IPS-18a (cell line): ENCODE measurements around the gene FUBP3.

Experiments
- H3K27ac ChIP-seq: one replicate; pipeline ENCODE4 v1.5.1; 2013; ENCODE audit warnings: low read length
- H3K27me3 ChIP-seq: one replicate; pipeline ENCODE4 v1.6.1; 2013; ENCODE audit warnings: mild to moderate bottlenecking, low read length; ENCODE audit not compliant: control insufficient read depth, insufficient read depth
- H3K36me3 ChIP-seq: one replicate; pipeline ENCODE4 v1.6.1; 2013; ENCODE audit warnings: low read depth, low read length; ENCODE audit not compliant: control insufficient read depth
- H3K4me1 ChIP-seq: one replicate; pipeline ENCODE4 v1.6.1; 2013; ENCODE audit warnings: low read depth, low read length; ENCODE audit not compliant: control insufficient read depth
- H3K4me3 ChIP-seq: one replicate; pipeline ENCODE4 v1.5.1; 2013; ENCODE audit warnings: low read length
- H3K9ac ChIP-seq: one replicate; pipeline ENCODE4 v1.6.1; 2013; ENCODE audit warnings: mild to moderate bottlenecking, low read length, moderate library complexity
- H3K9me3 ChIP-seq: one replicate; pipeline ENCODE4 v1.6.1; 2013; ENCODE audit warnings: low read depth, low read length; ENCODE audit not compliant: control insufficient read depth

Gene FUBP3

GRCh38 chr9:130661451-130662098, 82.2 kb downstream of the FUBP3 start:
- H3K4me3 ChIP-seq: peak overlapping the region; percentile 35
- H3K9ac ChIP-seq: no peak overlapping the region
- H3K36me3 ChIP-seq: no peaks in the 10 kb centered on the region
- H3K27me3 ChIP-seq: peaks cover 100% of the 10 kb centered on the region
- H3K9me3 ChIP-seq: no peaks in the 10 kb centered on the region
- H3K27ac ChIP-seq: no peak overlapping the region
- H3K4me1 ChIP-seq: peaks cover 13% of the 10 kb centered on the region

GRCh38 chr9:130662099-130662969, 83.0 kb downstream of the FUBP3 start:
- no peaks in the 10 kb centered on the region for H3K36me3 ChIP-seq
- peaks cover 100% of the 10 kb centered on the region for H3K27me3 ChIP-seq
- no peaks in the 10 kb centered on the region for H3K9me3 ChIP-seq
- no peak overlapping the region for H3K27ac ChIP-seq
- H3K4me1 ChIP-seq: peaks cover 13% of the 10 kb centered on the region
- peak overlapping the region; percentile 8 for H3K4me3 ChIP-seq
- H3K9ac ChIP-seq: no peak overlapping the region

- Histone ChIP-seq H3K9ac (no peak overlapping the region), H3K9me3 (no peaks in the 10 kb centered on the region), H3K4me1 (peaks cover 13% of the 10 kb centered on the region), H3K27me3 (peaks cover 100% of the 10 kb centered on the region), H3K4me3 (peak overlapping the region; percentile 30), H3K36me3 (no peaks in the 10 kb centered on the region), H3K27ac (no peak overlapping the region)
Observed at GRCh38 chr9:130662970-130663257, 83.5 kb downstream of the FUBP3 start.

- Histone ChIP-seq H3K4me1 (peaks cover 13% of the 10 kb centered on the region), H3K27ac (no peak overlapping the region), H3K36me3 (no peaks in the 10 kb centered on the region), H3K27me3 (peaks cover 100% of the 10 kb centered on the region), H3K4me3 (peak overlapping the region; percentile 30), H3K9me3 (no peaks in the 10 kb centered on the region), H3K9ac (no peak overlapping the region)
Observed at GRCh38 chr9:130663258-130663976, 84.0 kb downstream of the FUBP3 start.

GRCh38 chr9:130663977-130664250, 84.5 kb downstream of the FUBP3 start:
- no peaks in the 10 kb centered on the region for H3K36me3 ChIP-seq
- no peak overlapping the region for H3K27ac ChIP-seq
- H3K9ac ChIP-seq: no peak overlapping the region
- peaks cover 13% of the 10 kb centered on the region for H3K4me1 ChIP-seq
- peak overlapping the region; percentile 30 for H3K4me3 ChIP-seq
- peaks cover 100% of the 10 kb centered on the region for H3K27me3 ChIP-seq
- H3K9me3 ChIP-seq: no peaks in the 10 kb centered on the region

- no peak within 1 kb of the TSS for H3K27ac ChIP-seq
- no peak within 1 kb of the TSS for H3K9ac ChIP-seq
- H3K4me3 ChIP-seq: peak within 1 kb of the TSS; percentile 30
- H3K9me3 ChIP-seq: no peaks in the 10 kb centered on the region
- H3K27me3 ChIP-seq: peaks cover 96% of the 10 kb centered on the region
- H3K36me3 ChIP-seq: no peaks in the 10 kb centered on the region
- peaks cover 13% of the 10 kb centered on the region for H3K4me1 ChIP-seq
Observed at GRCh38 chr9:130664251-130665028, 85.1 kb downstream of the FUBP3 start, which contains the start of gene PRDM12. PRDM12 (plus strand) TSS chr9:130664594; CDS start chr9:130664654, 60 bp downstream.

- Histone ChIP-seq H3K36me3 (no peaks in the 10 kb centered on the region), H3K27ac (no peak overlapping the region), H3K9ac (no peak overlapping the region), H3K9me3 (no peaks in the 10 kb centered on the region), H3K27me3 (peaks cover 94% of the 10 kb centered on the region), H3K4me3 (peak overlapping the region; percentile 28), H3K4me1 (peaks cover 13% of the 10 kb centered on the region)
Observed at GRCh38 chr9:130665029-130665430, 85.7 kb downstream of the FUBP3 start.

GRCh38 chr9:130665431-130666392, 86.3 kb downstream of the FUBP3 start:
- Histone ChIP-seq H3K36me3 (no peaks in the 10 kb centered on the region), H3K9ac (no peak overlapping the region), H3K27me3 (peaks cover 94% of the 10 kb centered on the region), H3K4me1 (peaks cover 13% of the 10 kb centered on the region), H3K27ac (no peak overlapping the region), H3K4me3 (peak overlapping the region; percentile 28), H3K9me3 (no peaks in the 10 kb centered on the region)

GRCh38 chr9:130666393-130667119, 87.2 kb downstream of the FUBP3 start:
- H3K9me3 ChIP-seq: no peaks in the 10 kb centered on the region
- H3K27ac ChIP-seq: no peak overlapping the region
- H3K4me1 ChIP-seq: peaks cover 13% of the 10 kb centered on the region
- H3K9ac ChIP-seq: no peak overlapping the region
- no peaks in the 10 kb centered on the region for H3K36me3 ChIP-seq
- peaks cover 87% of the 10 kb centered on the region for H3K27me3 ChIP-seq
- H3K4me3 ChIP-seq: peak overlapping the region; percentile 28

- Histone ChIP-seq H3K4me3 (no peak overlapping the region), H3K27ac (no peak overlapping the region), H3K36me3 (no peaks in the 10 kb centered on the region), H3K9ac (no peak overlapping the region), H3K9me3 (no peaks in the 10 kb centered on the region), H3K27me3 (peaks cover 84% of the 10 kb centered on the region), H3K4me1 (peaks cover 9% of the 10 kb centered on the region)
Observed at GRCh38 chr9:130667120-130667435, 87.7 kb downstream of the FUBP3 start.
